ENCODE results near the gene IL5.

IL5 gene

GRCh38 chr5:132497488-132497997 is 45.8 kb downstream of the IL5 start:
- DNase-seq: no peak

GRCh38 chr5:132496631-132497487 is 46.5 kb downstream of the IL5 start:
- DNase-seq: peak; percentile 33

GRCh38 chr5:132496191-132496630 is 47.1 kb downstream of the IL5 start:
- peak; percentile 89 for DNase-seq

- peak; percentile 85 for DNase-seq
These were observed 47.6 kb downstream of the IL5 start for GRCh38 chr5:132495667-132496190.

DNA sequence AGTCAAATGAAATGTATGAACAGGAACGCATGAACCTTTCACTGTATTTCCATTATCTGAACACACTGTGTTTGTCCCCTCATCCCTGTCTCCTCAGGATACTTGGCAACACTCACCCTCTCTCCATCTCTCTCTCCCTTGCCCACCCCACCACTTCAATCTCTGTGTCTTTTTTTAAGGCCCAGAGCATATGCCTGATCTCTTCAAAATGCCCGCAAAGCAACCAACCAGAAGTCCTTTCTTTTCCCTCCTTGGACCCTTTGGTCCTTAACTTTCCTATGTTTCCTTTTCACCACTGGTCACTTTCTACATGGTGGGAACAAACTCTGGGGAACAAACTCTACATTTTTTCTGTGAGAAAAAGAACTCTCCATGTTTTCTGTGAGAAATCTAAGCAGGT is 49.5 kb downstream of the IL5 start:
- DNase-seq: no peak

DNA sequence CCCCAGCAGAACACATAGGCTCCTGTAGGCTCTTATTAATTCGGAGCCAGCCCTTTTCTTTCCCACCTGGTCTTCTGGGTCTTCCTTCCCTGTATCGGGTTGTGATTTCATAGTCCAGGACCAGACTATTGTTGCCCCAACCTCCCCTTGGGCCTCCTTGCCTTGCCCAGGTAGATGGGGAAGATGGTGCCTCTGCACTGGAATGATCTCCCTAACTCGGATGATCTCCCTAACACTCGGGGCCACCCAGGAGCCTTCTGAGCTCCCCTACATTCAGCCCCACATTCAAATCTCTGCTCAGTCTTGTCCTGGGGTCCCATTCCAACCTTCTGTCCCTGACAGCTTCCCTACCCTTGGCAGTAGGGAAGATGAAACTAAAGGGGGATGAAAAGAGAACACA is 50.1 kb downstream of the IL5 start:
- no peak for DNase-seq

- no peak for DNase-seq
These were observed 50.8 kb downstream of the IL5 start for GRCh38 chr5:132492386-132493125.
